PC-9 (cell line): Measurements from ENCODE around the gene TNS1. TPM values are rescaled to one million over a fixed set of nuclear protein-coding genes. Genes with fewer than 3 reads are reported as not detected.

ENCODE experiments used
- BruUV-seq: library from RNA; stranded (reverse); fragments of 400-500 nt; replicated peaks from 2 replicates; lab custom pipeline; 2021; lab: Mats Ljungman, UMichigan
- CTCF ChIA-PET: fragments of 300-600 bp; sonication (Branson Sonifier 250); formaldehyde crosslinking; loops from one replicate; lab custom pipeline; 2022; ENCODE audit warnings: antibody characterized with exemption; lab: Charles Lee
- POLR2A ChIA-PET: fragments of 300-600 bp; sonication (Branson Sonifier 250); formaldehyde crosslinking; loops from one replicate; lab custom pipeline; 2022; ENCODE audit warnings: antibody characterized with exemption; ENCODE audit not compliant: unreplicated experiment; lab: Charles Lee
- DNase-seq, 2 experiments: peaks; one replicate each; pipeline versions ENCODE4 v3.0.0 to v3.0.0-alpha.2; 2015 to 2022; ENCODE audit warnings: mixed read lengths in 1 of 2
- H2AFZ ChIP-seq: fragments of 200-600 bp; sonication (generic); 2 replicates; pipeline ENCODE4 v1.8.1; 2017; ENCODE audit warnings: antibody characterized with exemption
- H3F3A ChIP-seq: fragments of 200-600 bp; sonication (generic); 2 replicates; pipeline ENCODE4 v1.8.1; 2017; ENCODE audit warnings: antibody characterized with exemption, mild to moderate bottlenecking, low read depth; ENCODE audit not compliant: insufficient read depth
- H3K27ac ChIP-seq: fragments of 200-600 bp; sonication (generic); 2 replicates; pipeline ENCODE4 v1.6.1; 2016; ENCODE audit warnings: mixed run types
- H3K27me3 ChIP-seq: fragments of 200-600 bp; sonication (generic); 2 replicates; pipeline ENCODE4 v1.6.1; 2016; ENCODE audit warnings: low read depth, mixed run types; ENCODE audit not compliant: insufficient read depth
- H3K36me3 ChIP-seq: fragments of 200-600 bp; sonication (generic); 2 replicates; pipeline ENCODE4 v1.6.1; 2016; ENCODE audit warnings: low read depth, mixed run types
- H3K4me1 ChIP-seq: fragments of 200-600 bp; sonication (generic); replicated peaks from 2 replicates; pipeline ENCODE4 v1.6.1; 2016; ENCODE audit warnings: mixed run types; ENCODE audit not compliant: insufficient read depth
- H3K4me2 ChIP-seq: fragments of 200-600 bp; sonication (generic); 2 replicates; pipeline ENCODE4 v1.6.1; 2017; ENCODE audit warnings: mixed run types
- H3K4me3 ChIP-seq: fragments of 200-600 bp; sonication (generic); 2 replicates; pipeline ENCODE4 v1.6.1; 2016; ENCODE audit warnings: mixed run types
- H3K79me2 ChIP-seq: fragments of 200-600 bp; sonication (generic); 2 replicates; pipeline ENCODE4 v1.6.1; 2017; ENCODE audit warnings: low read depth, mixed run types
- H3K9me2 ChIP-seq: fragments of 200-600 bp; sonication (generic); 2 replicates; pipeline ENCODE4 v1.8.1; 2017; ENCODE audit warnings: mild to moderate bottlenecking; ENCODE audit not compliant: insufficient read depth
- H3K9me3 ChIP-seq: fragments of 200-600 bp; sonication (generic); 2 replicates; pipeline ENCODE4 v1.8.1; 2016; ENCODE audit warnings: low read depth; ENCODE audit not compliant: insufficient read depth
- H4K20me1 ChIP-seq: fragments of 200-600 bp; sonication (generic); 2 replicates; pipeline ENCODE4 v1.8.1; 2017; ENCODE audit not compliant: insufficient read depth
- EZH2 ChIP-seq: fragments of 200-600 bp; sonication (generic); IDR thresholded peaks from 2 replicates; pipeline ENCODE4 v1.8.0; 2017; ENCODE audit warnings: antibody characterized with exemption, low read depth
- intact Hi-C: fragments of 100-400 bp; cut with micrococcal nuclease; formaldehyde crosslinking; loops from one replicate; pipeline ENCODE4 v1.10.0; 2022; ENCODE audit not compliant: unreplicated experiment
- total RNA-seq: library from RNA; stranded (reverse); gene quantifications from 2 replicates; pipeline ENCODE4 v1.2.3, GENCODE V29; 2021
- TF ChIP-seq, protein P1 (sequence below): fragments of 200-600 bp; sonication (generic); conservative IDR thresholded peaks from 2 replicates; pipeline ENCODE4 v1.6.1; 2017; ENCODE audit warnings: mixed run types, antibody characterized with exemption, mild to moderate bottlenecking, moderate library complexity

Gene TNS1
- total RNA-seq, 1 experiment from 2014 or later, result 5.5 TPM

DNA sequence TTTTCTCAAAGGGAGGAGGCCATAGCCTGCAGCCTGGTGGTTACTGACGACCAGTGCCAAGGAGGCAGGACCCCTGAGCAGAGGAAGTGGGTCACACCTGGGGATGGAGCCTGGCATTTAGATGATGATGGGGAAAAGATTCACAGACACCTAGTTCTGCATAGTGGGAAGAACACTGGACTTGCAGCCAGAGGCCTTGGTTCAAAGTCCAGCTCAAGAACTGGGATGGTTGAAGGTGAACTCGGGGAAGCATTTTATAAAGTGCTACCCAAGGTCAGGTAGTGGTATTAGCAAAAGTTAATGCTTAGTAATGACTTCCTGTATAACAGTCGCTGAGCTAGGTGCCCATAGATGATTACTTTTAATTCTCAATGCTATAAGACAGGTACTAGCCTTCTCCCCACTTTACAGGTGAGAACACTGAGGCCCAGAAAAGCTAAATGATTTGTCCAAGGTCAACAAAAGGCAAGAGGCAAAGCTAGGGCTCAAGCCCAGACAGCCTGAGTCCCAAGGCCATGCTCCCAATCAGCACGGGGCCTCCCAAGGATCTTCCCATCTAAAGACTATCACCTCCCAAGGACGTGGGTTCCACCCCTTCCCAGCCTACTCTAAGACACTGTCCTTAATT, 134.4 kb downstream of the TNS1 start:
- Histone ChIP-seq H3K27me3 (no peaks in the 10 kb centered on the region; the same call in 1 of the 2 replicates), H3K4me3 (no peak overlapping the region), H3K4me1 (no peaks in the 10 kb centered on the region), H3K27ac (no peak overlapping the region), H3K79me2 (no peaks in the 10 kb centered on the region), H3K9me2 (no peaks in the 10 kb centered on the region), H4K20me1 (no peaks in the 10 kb centered on the region), H3K9me3 (no peaks in the 10 kb centered on the region), H3K36me3 (no peaks in the 10 kb centered on the region), H3K4me2 (no peak overlapping the region), H2AFZ (no peak overlapping the region), H3F3A (no peaks in the 10 kb centered on the region)
- TF ChIP-seq EZH2, result no peak
- TF ChIP-seq, protein P1, sequence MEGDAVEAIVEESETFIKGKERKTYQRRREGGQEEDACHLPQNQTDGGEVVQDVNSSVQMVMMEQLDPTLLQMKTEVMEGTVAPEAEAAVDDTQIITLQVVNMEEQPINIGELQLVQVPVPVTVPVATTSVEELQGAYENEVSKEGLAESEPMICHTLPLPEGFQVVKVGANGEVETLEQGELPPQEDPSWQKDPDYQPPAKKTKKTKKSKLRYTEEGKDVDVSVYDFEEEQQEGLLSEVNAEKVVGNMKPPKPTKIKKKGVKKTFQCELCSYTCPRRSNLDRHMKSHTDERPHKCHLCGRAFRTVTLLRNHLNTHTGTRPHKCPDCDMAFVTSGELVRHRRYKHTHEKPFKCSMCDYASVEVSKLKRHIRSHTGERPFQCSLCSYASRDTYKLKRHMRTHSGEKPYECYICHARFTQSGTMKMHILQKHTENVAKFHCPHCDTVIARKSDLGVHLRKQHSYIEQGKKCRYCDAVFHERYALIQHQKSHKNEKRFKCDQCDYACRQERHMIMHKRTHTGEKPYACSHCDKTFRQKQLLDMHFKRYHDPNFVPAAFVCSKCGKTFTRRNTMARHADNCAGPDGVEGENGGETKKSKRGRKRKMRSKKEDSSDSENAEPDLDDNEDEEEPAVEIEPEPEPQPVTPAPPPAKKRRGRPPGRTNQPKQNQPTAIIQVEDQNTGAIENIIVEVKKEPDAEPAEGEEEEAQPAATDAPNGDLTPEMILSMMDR, result no peak
- ChIA-PET CTCF (no interaction called here), POLR2A (interaction anchor here (0.7 kb wide), 2 partner anchors 68 to 361 kb away, joined by 3 to 4 read pairs; no protein-coding TSS in a partner anchor)
- DNase-seq, result no peak
- intact Hi-C loops, result no loop called here
- BruUV-seq, result no TSS peak

DNA sequence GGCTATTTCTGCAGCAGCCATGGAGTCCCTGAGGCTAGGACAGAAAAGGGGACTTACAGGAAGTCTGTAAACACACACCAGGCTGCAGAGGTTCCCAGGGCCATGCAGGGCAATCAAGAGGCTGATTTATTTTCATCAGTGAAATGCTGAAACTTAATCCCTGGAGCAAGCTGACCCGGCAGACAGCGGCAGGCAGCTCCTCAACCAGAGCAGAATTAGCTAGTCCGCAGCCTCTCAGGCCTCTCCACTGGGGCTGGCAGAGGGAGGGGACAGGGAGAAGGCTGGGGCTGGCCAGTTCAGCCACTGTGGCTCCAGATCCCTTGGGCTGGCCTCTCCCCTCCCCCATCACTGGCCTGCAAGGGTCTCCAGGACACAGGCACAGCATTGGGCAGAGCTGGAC, 136.3 kb downstream of the TNS1 start:
- no TSS peak for BruUV-seq
- no peak overlapping the region for H3K4me2 ChIP-seq
- no peaks in the 10 kb centered on the region for H3K4me1 ChIP-seq
- ChIA-PET CTCF (no interaction called here), POLR2A (no interaction called here)
- no peaks in the 10 kb centered on the region for H3F3A ChIP-seq
- no peaks in the 10 kb centered on the region for H3K9me2 ChIP-seq
- no peak overlapping the region for H3K27ac ChIP-seq
- no peaks in the 10 kb centered on the region for H4K20me1 ChIP-seq
- no peaks in the 10 kb centered on the region for H3K36me3 ChIP-seq
- TF ChIP-seq, protein P1, result no peak
- no peak for TF ChIP-seq EZH2
- H3K27me3 ChIP-seq, result no peaks in the 10 kb centered on the region; the same call in 1 of the 2 replicates
- intact Hi-C loops, result no loop called here
- H3K4me3 ChIP-seq, result no peak overlapping the region
- no peak for DNase-seq
- H2AFZ ChIP-seq, result no peak overlapping the region
- H3K9me3 ChIP-seq, result no peaks in the 10 kb centered on the region
- H3K79me2 ChIP-seq, result no peaks in the 10 kb centered on the region

GRCh38 chr2:217864963-217865772, 137.6 kb downstream of the TNS1 start:
- Histone ChIP-seq H3K27ac (no peak overlapping the region), H4K20me1 (no peaks in the 10 kb centered on the region), H3K27me3 (no peaks in the 10 kb centered on the region; the same call in 1 of the 2 replicates), H3F3A (no peaks in the 10 kb centered on the region), H3K9me2 (no peaks in the 10 kb centered on the region), H3K4me2 (no peak overlapping the region), H3K9me3 (no peaks in the 10 kb centered on the region), H2AFZ (no peak overlapping the region), H3K79me2 (no peaks in the 10 kb centered on the region), H3K4me3 (no peak overlapping the region), H3K36me3 (no peaks in the 10 kb centered on the region), H3K4me1 (no peaks in the 10 kb centered on the region)
- TF ChIP-seq, protein P1, result no peak
- TF ChIP-seq EZH2, result no peak
- intact Hi-C loops, result no loop called here
- ChIA-PET CTCF (no interaction called here), POLR2A (no interaction called here)
- BruUV-seq, result no TSS peak
- no peak for DNase-seq
